BJ (cell line): ENCODE data around the gene PRKCE. TPM values are rescaled to one million over a fixed set of nuclear protein-coding genes. Genes with fewer than 3 reads are reported as not detected.

ENCODE experiments used
- CTCF ChIA-PET: fragments of 350-600 bp; formaldehyde crosslinking; extraction: SDS; loops from one replicate; lab custom pipeline; 2021; ENCODE audit warnings: antibody characterized with exemption, inconsistent platforms; lab: Yijun Ruan, JAX
- POLR2A ChIA-PET: fragments of 300-600 bp; sonication (Branson Sonifier 250); formaldehyde crosslinking; extraction: SDS; loops from one replicate; lab custom pipeline; 2021; ENCODE audit warnings: antibody characterized with exemption; lab: Charles Lee
- DNase-seq: peaks from one replicate; pipeline ENCODE4 v3.0.0-alpha.2; 2011; ENCODE audit warnings: low read depth
- H3K27me3 ChIP-seq: 2 replicates; pipeline ENCODE4 v1.6.0; 2011; ENCODE audit warnings: low read length; ENCODE audit not compliant: control insufficient read depth, insufficient read depth
- H3K36me3 ChIP-seq: 2 replicates; pipeline ENCODE4 v1.5.1; 2011; ENCODE audit warnings: low read length; ENCODE audit not compliant: control insufficient read depth, insufficient read depth
- H3K4me3 ChIP-seq: 2 replicates; pipeline ENCODE4 v1.5.1; 2011; ENCODE audit warnings: low read depth, mild to moderate bottlenecking, control low read depth, low read length
- CTCF ChIP-seq: IDR thresholded peaks from 2 replicates; pipeline ENCODE4 v1.5.1; 2011; ENCODE audit warnings: low read depth, mild to moderate bottlenecking, control low read depth, inconsistent platforms, low read length, moderate library complexity; ENCODE audit not compliant: insufficient read depth
- polyA plus RNA-seq: library from polyadenylated mRNA; depleted of rRNA; stranded (reverse); fragments of >200 nt; gene quantifications from 2 replicates; pipeline ENCODE4 v1.2.3, GENCODE V29; 2011

PRKCE gene
- polyA plus RNA-seq, 1 experiment, result 19.7 TPM

DNA sequence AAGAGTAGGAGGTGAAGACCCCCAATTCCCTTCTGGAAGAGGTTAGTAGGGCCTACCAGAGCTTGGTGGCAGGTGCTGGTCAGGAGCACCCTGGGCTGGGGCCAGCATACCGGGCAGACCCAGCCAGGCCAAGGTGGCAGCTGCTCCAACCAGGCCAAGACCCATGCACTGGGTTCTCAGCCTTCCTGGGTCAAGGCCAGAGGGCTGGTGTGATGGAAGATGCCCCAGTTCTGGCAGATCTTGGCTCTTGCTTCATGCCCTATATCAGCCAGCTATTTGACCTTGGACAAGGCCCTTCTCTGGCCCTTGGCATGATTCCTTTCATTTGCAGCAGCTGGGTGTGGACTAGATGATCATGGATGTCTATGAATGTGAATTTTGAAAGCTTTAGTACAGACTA is 57.7 kb downstream of the PRKCE start:
- DNase-seq, result no peak
- POLR2A ChIA-PET, result no interaction called here
- CTCF ChIA-PET, result no interaction called here

DNA sequence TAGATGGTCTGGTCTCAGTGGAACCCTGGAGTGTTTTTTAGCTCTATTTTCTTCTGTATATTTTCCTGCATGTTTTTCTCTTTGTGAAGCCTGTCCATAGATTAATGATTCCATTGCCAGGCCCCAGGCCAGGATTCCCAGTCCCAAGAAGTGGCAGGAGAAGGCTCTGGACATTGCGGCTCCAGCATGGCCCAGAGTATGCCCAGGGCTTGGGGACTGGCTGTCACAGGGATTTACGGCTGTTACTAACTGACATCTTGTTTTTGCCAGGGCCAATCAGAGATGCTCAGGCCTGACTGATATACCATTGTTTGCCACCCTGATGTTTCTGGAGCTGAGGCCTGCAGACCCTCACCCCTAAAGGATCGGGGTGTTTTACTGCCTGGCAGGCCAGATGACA is 59.0 kb downstream of the PRKCE start:
- H3K4me3 ChIP-seq, result no peak overlapping the region
- ChIA-PET POLR2A (no interaction called here), CTCF (no interaction called here)
- no peak for TF ChIP-seq CTCF
- H3K27me3 ChIP-seq, result no peaks in the 10 kb centered on the region
- no peaks in the 10 kb centered on the region for H3K36me3 ChIP-seq
- no peak for DNase-seq

More for the DNA sequence above, 57.7 kb downstream of the PRKCE start:
- Histone ChIP-seq H3K27me3 (no peaks in the 10 kb centered on the region), H3K4me3 (no peak overlapping the region), H3K36me3 (no peaks in the 10 kb centered on the region)
- TF ChIP-seq CTCF, result no peak

- Histone ChIP-seq H3K4me3 (no peak overlapping the region), H3K36me3 (no peaks in the 10 kb centered on the region), H3K27me3 (no peaks in the 10 kb centered on the region)
- DNase-seq, result no peak
- TF ChIP-seq CTCF, result no peak
- POLR2A ChIA-PET, result no interaction called here
- CTCF ChIA-PET, result no interaction called here
Observed at GRCh38 chr2:45711224-45711623, 59.7 kb downstream of the PRKCE start.

- Histone ChIP-seq H3K36me3 (no peaks in the 10 kb centered on the region), H3K27me3 (no peaks in the 10 kb centered on the region), H3K4me3 (no peak overlapping the region)
- TF ChIP-seq CTCF, result no peak
- ChIA-PET CTCF (no interaction called here), POLR2A (no interaction called here)
- no peak for DNase-seq
Observed at GRCh38 chr2:45712570-45712969, 61.1 kb downstream of the PRKCE start.

DNA sequence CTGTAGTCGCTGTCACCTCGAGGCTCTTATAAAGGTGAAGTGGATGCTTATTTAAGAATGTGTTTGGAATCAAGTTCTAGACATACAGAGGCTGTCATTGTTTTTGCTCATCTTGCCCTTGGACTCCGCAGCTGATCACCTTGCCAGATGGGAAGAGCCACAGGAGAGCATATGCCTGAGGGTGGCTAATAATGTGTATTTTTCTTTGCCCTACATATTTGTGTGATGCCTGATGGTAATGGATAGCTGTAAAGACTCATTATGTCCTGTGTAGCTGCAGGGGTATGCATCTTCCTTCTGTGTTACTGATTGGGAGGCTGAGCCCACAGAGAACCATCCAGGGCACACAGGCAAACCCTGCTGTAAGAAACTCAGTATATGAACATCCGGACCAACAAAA is 61.7 kb downstream of the PRKCE start:
- Histone ChIP-seq H3K36me3 (no peaks in the 10 kb centered on the region), H3K4me3 (no peak overlapping the region), H3K27me3 (no peaks in the 10 kb centered on the region)
- CTCF ChIA-PET, result no interaction called here
- POLR2A ChIA-PET, result no interaction called here
- no peak for TF ChIP-seq CTCF
- no peak for DNase-seq
